ENCODE data around the gene KIAA0825. TPM values are rescaled to one million over a fixed set of nuclear protein-coding genes. Genes with fewer than 3 reads are reported as not detected.

Gene KIAA0825
- polyA plus RNA-seq, 1 of the 3 experiments (the other 2 are of a cell fraction), result 0.61 TPM

GRCh38 chr5:94378062-94378461, 240.3 kb downstream of the KIAA0825 start:
- no peaks in the 10 kb centered on the region for H4K20me1 ChIP-seq (ENCODE audit: insufficient read depth)
- no peak for DNase-seq
- H3K4me1 ChIP-seq (ENCODE audit: control insufficient read depth in 1 of 2, insufficient read depth in 2 of 2, low read depth in 1 of 2, low read length in 1 of 2), result peaks cover 0 to 9% of the 10 kb centered on the region in 2 experiments; a peak in 2 of 4 replicates
- H3K9ac ChIP-seq, result no peak overlapping the region
- H3K79me2 ChIP-seq (ENCODE audit: insufficient read depth), result no peaks in the 10 kb centered on the region
- no peak overlapping the region for H2AFZ ChIP-seq (ENCODE audit: low read depth)
- ChIA-PET CTCF (interaction anchor here (1.2 kb wide), 1 partner anchor 11 kb away, joined by 3 read pairs; no protein-coding TSS in a partner anchor), POLR2A (no interaction called here)
- H3K4me3 ChIP-seq (ENCODE audit: low read depth in 2 of 2, low read length in 1 of 2), result no peak overlapping the region
- 87% methylated on average over 1 of the region's 1 CpG for WGBS (ENCODE audit: low lambda C conversion rate)
- H3K27me3 ChIP-seq (ENCODE audit: insufficient read depth), result no peaks in the 10 kb centered on the region
- H3F3A ChIP-seq (replicated peaks; ENCODE audit: insufficient read depth), result no peaks in the 10 kb centered on the region
- no peak overlapping the region for H3K4me2 ChIP-seq
- no peaks in the 10 kb centered on the region for H3K9me2 ChIP-seq
- H3K27ac ChIP-seq (ENCODE audit: low read depth in 2 of 2, low read length in 1 of 2), result no peak overlapping the region
- no peaks in the 10 kb centered on the region for H3K9me3 ChIP-seq
- no peak for TF ChIP-seq EP300 (IDR thresholded peaks at IDR 0.05; ENCODE audit: borderline replicate concordance in 1 of 2, low read depth in 1 of 2, low read length in 1 of 2)
- TF ChIP-seq YY1 (IDR thresholded peaks at IDR 0.05; ENCODE audit: low read depth), result no peak
- TF ChIP-seq TEAD4 (IDR thresholded peaks at IDR 0.05; ENCODE audit: borderline replicate concordance, insufficient read depth), result no peak
- TF ChIP-seq TCF12 (IDR thresholded peaks at IDR 0.05), result no peak
- TF ChIP-seq PBX3 (IDR thresholded peaks at IDR 0.05), result no peak
- no peak for TF ChIP-seq CTCF (IDR thresholded peaks at IDR 0.05)
- no peaks in the 10 kb centered on the region for H3K36me3 ChIP-seq (replicated peaks in 1 of 2; ENCODE audit: control insufficient read depth in 1 of 2, insufficient read depth in 2 of 2, low read length in 1 of 2)

GRCh38 chr5:94376672-94377345, 241.6 kb downstream of the KIAA0825 start:
- Histone ChIP-seq H2AFZ (ENCODE audit: low read depth) (no peak overlapping the region), H3K79me2 (ENCODE audit: insufficient read depth) (no peaks in the 10 kb centered on the region), H3K4me2 (no peak overlapping the region), H3K27ac (ENCODE audit: low read depth in 2 of 2, low read length in 1 of 2) (peak overlapping the region in 1 of 2 experiments; percentile 58; a peak in 2 of 4 replicates), H3K27me3 (ENCODE audit: insufficient read depth) (no peaks in the 10 kb centered on the region), H4K20me1 (ENCODE audit: insufficient read depth) (no peaks in the 10 kb centered on the region), H3K9me2 (no peaks in the 10 kb centered on the region), H3K9ac (no peak overlapping the region), H3K9me3 (no peaks in the 10 kb centered on the region), H3F3A (replicated peaks; ENCODE audit: insufficient read depth) (no peaks in the 10 kb centered on the region), H3K4me3 (ENCODE audit: low read depth in 2 of 2, low read length in 1 of 2) (no peak overlapping the region), H3K36me3 (replicated peaks in 1 of 2; ENCODE audit: control insufficient read depth in 1 of 2, insufficient read depth in 2 of 2, low read length in 1 of 2) (no peaks in the 10 kb centered on the region), H3K4me1 (ENCODE audit: control insufficient read depth in 1 of 2, insufficient read depth in 2 of 2, low read depth in 1 of 2, low read length in 1 of 2) (peaks cover 0 to 9% of the 10 kb centered on the region in 2 experiments; a peak in 2 of 4 replicates)
- 76% methylated on average over 4 of the region's 4 CpGs for WGBS (ENCODE audit: low lambda C conversion rate)
- peak; percentile 20 for DNase-seq
- ChIA-PET POLR2A (no interaction called here), CTCF (interaction anchor here (0.7 to 1.3 kb wide), 3 partner anchors 8 to 517 kb away, joined by 3 to 4 read pairs (median 3); no protein-coding TSS in a partner anchor)
- TF ChIP-seq MEF2A (IDR thresholded peaks at IDR 0.05; ENCODE audit: borderline replicate concordance, low read depth), result no peak
- peak in 1 of 2 experiments; percentile 87; a peak in 2 of 4 replicates for TF ChIP-seq EP300 (IDR thresholded peaks at IDR 0.05; ENCODE audit: borderline replicate concordance in 1 of 2, low read depth in 1 of 2, low read length in 1 of 2)
- TF ChIP-seq CHD2 (IDR thresholded peaks at IDR 0.05; ENCODE audit: low read length, partially characterized antibody), result peak; percentile 59
- peak; percentile 70 for TF ChIP-seq GATA2 (CRISPR knock-in tag; IDR thresholded peaks at IDR 0.05)
- TF ChIP-seq SMC3 (IDR thresholded peaks at IDR 0.05; ENCODE audit: low read depth, low read length), result no peak
- 0 out of 2 replicates have a peak, but pooled peaks have one; percentile 11 for TF ChIP-seq FOXJ3 (CRISPR knock-in tag; IDR thresholded peaks at IDR 0.05)
- TF ChIP-seq RAD21 (IDR thresholded peaks at IDR 0.05; ENCODE audit: low read length), result peak; percentile 26
